Prostate gland (tissue), 2 donors: ENCODE results near the gene POLR2B.

Experiments used
- POLR2A ChIP-seq: fragments of 450-650 bp; IDR thresholded peaks from one replicate; pipeline ENCODE4 v1.6.1; 2016; ENCODE audit warnings: antibody characterized with exemption, mild to moderate bottlenecking
- POLR2AphosphoS5 ChIP-seq: sonication (generic); formaldehyde crosslinking; IDR thresholded peaks from one replicate; pipeline ENCODE4 v1.6.1; 2017; ENCODE audit warnings: antibody characterized with exemption
- TF ChIP-seq, protein P1 (sequence below), 4 experiments: fragments of 200-600 bp in 2 of 4; fragments of 450-650 bp in 2 of 4; sonication (generic) in 2 of 4; IDR thresholded peaks; 1 replicate in 3 of 4; 2 replicates in 1 of 4; pipeline ENCODE4 v1.5.1; 2016 to 2019; ENCODE audit warnings: antibody characterized with exemption in 4 of 4, mild to moderate bottlenecking in 2 of 4, moderate library complexity in 2 of 4

DNA sequence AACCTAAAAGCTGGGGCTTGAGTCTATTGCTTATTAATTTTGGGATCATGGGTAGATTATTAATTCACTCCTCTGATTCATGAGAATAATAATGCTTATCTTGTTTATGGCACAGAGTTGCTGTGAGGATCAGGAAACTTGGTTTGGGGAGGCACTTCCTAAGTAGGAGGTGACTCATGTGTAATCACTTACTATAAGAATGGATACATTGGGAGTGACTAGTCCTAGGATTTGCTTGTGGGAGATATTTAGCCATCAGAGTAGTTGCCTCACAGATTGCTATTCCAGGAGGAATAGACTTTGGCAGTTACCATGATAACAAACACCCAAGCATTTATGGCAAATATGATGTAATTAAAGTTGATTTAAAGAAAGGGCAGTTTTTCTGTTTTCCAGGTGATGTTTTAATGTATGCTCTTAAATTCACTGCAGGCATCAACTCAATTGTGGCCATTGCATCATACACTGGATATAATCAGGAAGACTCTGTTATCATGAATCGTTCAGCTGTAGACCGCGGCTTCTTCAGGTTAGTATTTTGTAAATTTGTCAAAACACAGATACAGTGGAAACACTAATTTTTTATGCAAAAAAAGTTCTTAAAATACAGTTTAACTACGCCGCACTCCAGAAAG is 41.9 kb downstream of the POLR2B start:
- TF ChIP-seq, protein P1, sequence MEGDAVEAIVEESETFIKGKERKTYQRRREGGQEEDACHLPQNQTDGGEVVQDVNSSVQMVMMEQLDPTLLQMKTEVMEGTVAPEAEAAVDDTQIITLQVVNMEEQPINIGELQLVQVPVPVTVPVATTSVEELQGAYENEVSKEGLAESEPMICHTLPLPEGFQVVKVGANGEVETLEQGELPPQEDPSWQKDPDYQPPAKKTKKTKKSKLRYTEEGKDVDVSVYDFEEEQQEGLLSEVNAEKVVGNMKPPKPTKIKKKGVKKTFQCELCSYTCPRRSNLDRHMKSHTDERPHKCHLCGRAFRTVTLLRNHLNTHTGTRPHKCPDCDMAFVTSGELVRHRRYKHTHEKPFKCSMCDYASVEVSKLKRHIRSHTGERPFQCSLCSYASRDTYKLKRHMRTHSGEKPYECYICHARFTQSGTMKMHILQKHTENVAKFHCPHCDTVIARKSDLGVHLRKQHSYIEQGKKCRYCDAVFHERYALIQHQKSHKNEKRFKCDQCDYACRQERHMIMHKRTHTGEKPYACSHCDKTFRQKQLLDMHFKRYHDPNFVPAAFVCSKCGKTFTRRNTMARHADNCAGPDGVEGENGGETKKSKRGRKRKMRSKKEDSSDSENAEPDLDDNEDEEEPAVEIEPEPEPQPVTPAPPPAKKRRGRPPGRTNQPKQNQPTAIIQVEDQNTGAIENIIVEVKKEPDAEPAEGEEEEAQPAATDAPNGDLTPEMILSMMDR (IDR thresholded peaks at IDR 0.05), result no peak
- TF ChIP-seq POLR2A, result no peak
- no peak for TF ChIP-seq POLR2AphosphoS5
